PC-9 (cell line): Measurements from ENCODE around the gene MLX.

Experiments
- EZH2 ChIP-seq: fragments of 200-600 bp; sonication (generic); IDR thresholded peaks from 2 replicates; pipeline ENCODE4 v1.8.0; 2017; ENCODE audit warnings: antibody characterized with exemption, low read depth
- TF ChIP-seq, protein P1 (sequence below): fragments of 200-600 bp; sonication (generic); conservative IDR thresholded peaks from 2 replicates; pipeline ENCODE4 v1.6.1; 2017; ENCODE audit warnings: mixed run types, antibody characterized with exemption, mild to moderate bottlenecking, moderate library complexity

DNA sequence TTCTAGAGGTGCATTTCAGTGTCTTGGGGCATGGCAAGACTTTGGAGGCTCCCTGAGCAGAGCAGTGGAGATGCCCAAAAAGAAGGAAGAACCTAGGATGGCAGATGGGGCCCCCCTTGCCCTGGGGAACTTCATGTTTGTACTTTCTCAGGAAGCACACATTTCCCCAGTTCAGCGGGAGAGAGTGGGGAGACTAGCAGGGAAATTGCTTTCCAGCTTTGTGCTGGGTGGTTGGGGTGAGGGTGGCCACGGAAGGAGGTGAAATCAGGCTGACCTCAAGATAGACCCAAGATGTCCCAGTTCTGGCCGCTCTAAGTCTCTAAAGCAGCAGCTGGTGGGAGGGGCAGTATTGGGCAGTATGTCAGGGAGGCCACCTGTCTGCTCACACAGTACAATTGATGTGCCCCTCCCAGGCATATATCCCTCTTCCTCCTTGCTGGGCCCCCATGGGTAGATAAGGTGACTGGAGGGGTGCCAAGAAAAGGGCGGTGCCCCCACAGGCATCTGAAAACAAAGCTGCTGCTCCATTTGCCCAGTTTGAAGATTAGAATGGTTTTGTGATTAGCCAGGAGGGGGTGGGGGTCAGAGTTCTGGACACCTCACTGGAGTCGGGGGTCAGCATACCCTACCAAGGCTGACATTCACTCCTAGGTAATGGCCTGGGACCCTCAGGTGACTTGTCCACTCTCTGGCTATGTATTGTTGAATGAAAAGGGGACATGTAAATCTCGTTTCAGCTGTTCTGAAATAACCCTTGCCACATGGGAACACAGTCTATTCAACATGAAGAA, 48.0 kb upstream of the MLX start:
- TF ChIP-seq, protein P1, sequence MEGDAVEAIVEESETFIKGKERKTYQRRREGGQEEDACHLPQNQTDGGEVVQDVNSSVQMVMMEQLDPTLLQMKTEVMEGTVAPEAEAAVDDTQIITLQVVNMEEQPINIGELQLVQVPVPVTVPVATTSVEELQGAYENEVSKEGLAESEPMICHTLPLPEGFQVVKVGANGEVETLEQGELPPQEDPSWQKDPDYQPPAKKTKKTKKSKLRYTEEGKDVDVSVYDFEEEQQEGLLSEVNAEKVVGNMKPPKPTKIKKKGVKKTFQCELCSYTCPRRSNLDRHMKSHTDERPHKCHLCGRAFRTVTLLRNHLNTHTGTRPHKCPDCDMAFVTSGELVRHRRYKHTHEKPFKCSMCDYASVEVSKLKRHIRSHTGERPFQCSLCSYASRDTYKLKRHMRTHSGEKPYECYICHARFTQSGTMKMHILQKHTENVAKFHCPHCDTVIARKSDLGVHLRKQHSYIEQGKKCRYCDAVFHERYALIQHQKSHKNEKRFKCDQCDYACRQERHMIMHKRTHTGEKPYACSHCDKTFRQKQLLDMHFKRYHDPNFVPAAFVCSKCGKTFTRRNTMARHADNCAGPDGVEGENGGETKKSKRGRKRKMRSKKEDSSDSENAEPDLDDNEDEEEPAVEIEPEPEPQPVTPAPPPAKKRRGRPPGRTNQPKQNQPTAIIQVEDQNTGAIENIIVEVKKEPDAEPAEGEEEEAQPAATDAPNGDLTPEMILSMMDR: no peak
- TF ChIP-seq EZH2: no peak
